Caco-2 (cell line): Measurements from ENCODE around the gene LZTS2. TPM values are rescaled to one million over a fixed set of nuclear protein-coding genes. Genes with fewer than 3 reads are reported as not detected.

Experiments
- BruUV-seq: library from RNA; stranded (reverse); fragments of 400-500 nt; replicated peaks from 2 replicates; lab custom pipeline; 2021; lab: Mats Ljungman, UMichigan
- CTCF ChIA-PET: fragments of 300-600 bp; sonication (Branson Sonifier 250); formaldehyde crosslinking; loops from one replicate; lab custom pipeline; 2022; ENCODE audit warnings: antibody characterized with exemption; lab: Charles Lee
- POLR2A ChIA-PET: fragments of 300-600 bp; sonication (Branson Sonifier 250); formaldehyde crosslinking; loops from one replicate; lab custom pipeline; 2022; ENCODE audit warnings: antibody characterized with exemption; lab: Charles Lee
- DNase-seq, 2 experiments: peaks; one replicate each; pipeline versions ENCODE4 v3.0.0 to v3.0.0-alpha.2; 2020 to 2022
- H3K27me3 ChIP-seq: replicated peaks from 2 replicates; pipeline ENCODE4 v1.6.0; 2011; ENCODE audit warnings: low read length; ENCODE audit not compliant: control insufficient read depth, insufficient read depth
- H3K36me3 ChIP-seq: 2 replicates; pipeline ENCODE4 v1.5.1; 2011; ENCODE audit warnings: low read length; ENCODE audit not compliant: control insufficient read depth, insufficient read depth
- H3K4me1 ChIP-seq: fragments of 250-450 bp; sonication (Bioruptor Pico); 2 replicates; pipeline ENCODE4 v1.5.1; 2020; ENCODE audit warnings: mild to moderate bottlenecking
- H3K4me3 ChIP-seq: 2 replicates; pipeline ENCODE4 v1.5.1; 2011; ENCODE audit warnings: low read depth, mild to moderate bottlenecking, control low read depth, low read length
- H3K9me3 ChIP-seq: fragments of 250-450 bp; sonication (Bioruptor Pico); 2 replicates; pipeline ENCODE4 v1.5.1; 2020; ENCODE audit warnings: mild to moderate bottlenecking, moderate library complexity
- H3K27ac Mint-ChIP-seq: one replicate; pipeline ENCODE4 v1.8.0; 2022; ENCODE audit warnings: mixed read lengths; ENCODE audit not compliant: unreplicated experiment
- H3K27me3 Mint-ChIP-seq: one replicate; pipeline ENCODE4 v1.8.0; 2022; ENCODE audit warnings: mixed read lengths; ENCODE audit not compliant: insufficient read depth, unreplicated experiment
- H3K36me3 Mint-ChIP-seq: one replicate; pipeline ENCODE4 v1.8.0; 2022; ENCODE audit warnings: mild to moderate bottlenecking, mixed read lengths; ENCODE audit not compliant: insufficient read depth, unreplicated experiment
- H3K4me1 Mint-ChIP-seq: one replicate; pipeline ENCODE4 v1.8.0; 2022; ENCODE audit warnings: low read depth, mixed read lengths; ENCODE audit not compliant: unreplicated experiment
- H3K4me3 Mint-ChIP-seq: one replicate; pipeline ENCODE4 v1.8.0; 2022; ENCODE audit warnings: mild to moderate bottlenecking, moderate library complexity, mixed read lengths; ENCODE audit not compliant: unreplicated experiment
- H3K9me3 Mint-ChIP-seq: one replicate; pipeline ENCODE4 v1.8.0; 2022; ENCODE audit warnings: mixed read lengths; ENCODE audit not compliant: unreplicated experiment
- CTCF ChIP-seq, 2 experiments: fragments of 200-600 bp in 1 of 2; IDR thresholded peaks; 1 replicate in 1 of 2; 2 replicates in 1 of 2; pipeline versions ENCODE4 v1.5.1 to v1.8.0; 2011 to 2022; ENCODE audit warnings: antibody characterized with exemption in 1 of 2, control low read depth in 1 of 2, inconsistent platforms in 1 of 2, low read depth in 1 of 2, low read length in 1 of 2, mild to moderate bottlenecking in 1 of 2, moderate library complexity in 1 of 2; ENCODE audit not compliant: insufficient read depth in 1 of 2, severe bottlenecking in 1 of 2, unreplicated experiment in 1 of 2
- intact Hi-C: fragments of 100-400 bp; cut with micrococcal nuclease; formaldehyde crosslinking; loops from one replicate; pipeline ENCODE4 v1.10.0; 2022; ENCODE audit not compliant: unreplicated experiment
- total RNA-seq: library from RNA; stranded (reverse); gene quantifications from 2 replicates; pipeline ENCODE4 v1.2.3, GENCODE V29; 2022

Gene LZTS2
- total RNA-seq, 1 experiment from 2014 or later, result 53.3 TPM

DNA sequence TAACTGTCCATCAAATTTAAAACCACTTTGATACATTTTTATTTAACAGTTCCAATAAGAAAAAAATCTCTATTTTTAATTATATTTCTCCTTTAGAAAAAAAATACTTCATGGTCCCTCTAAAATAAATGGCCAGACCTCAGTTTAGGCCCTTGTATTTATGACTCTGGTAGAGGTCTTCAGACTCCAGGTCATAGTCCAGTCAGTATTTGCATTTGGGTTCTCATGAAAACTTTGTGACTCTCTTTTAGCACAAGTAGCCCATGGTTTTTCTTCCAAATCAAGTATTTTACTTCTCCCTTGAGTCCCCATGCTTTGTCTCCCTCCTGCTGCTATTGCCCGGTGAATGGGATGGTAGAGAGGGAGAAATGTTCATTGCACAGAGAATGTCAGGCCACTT is 35.8 kb upstream of the LZTS2 start:
- no peak overlapping the region for H3K4me3 Mint-ChIP-seq
- H3K4me1 Mint-ChIP-seq, result peaks cover 15% of the 10 kb centered on the region
- no peaks in the 10 kb centered on the region for H3K27me3 Mint-ChIP-seq
- peaks cover 9% of the 10 kb centered on the region for H3K36me3 Mint-ChIP-seq
- no peak overlapping the region for H3K4me3 ChIP-seq
- no peaks in the 10 kb centered on the region for H3K27me3 ChIP-seq
- ChIA-PET POLR2A (no interaction called here), CTCF (no interaction called here)
- H3K27ac Mint-ChIP-seq, result no peak overlapping the region
- no peaks in the 10 kb centered on the region for H3K9me3 Mint-ChIP-seq
- intact Hi-C loops, result no loop called here
- peaks cover 1% of the 10 kb centered on the region for H3K36me3 ChIP-seq
- no TSS peak for BruUV-seq
- TF ChIP-seq CTCF (IDR thresholded peaks at IDR 0.05; ENCODE audit: insufficient read depth in 1 of 2, low read depth in 1 of 2, low read length in 1 of 2, severe bottlenecking in 1 of 2, unreplicated experiment in 1 of 2), result no peak
- peaks cover 2% of the 10 kb centered on the region for H3K4me1 ChIP-seq
- no peaks in the 10 kb centered on the region for H3K9me3 ChIP-seq
- no peak for DNase-seq

DNA sequence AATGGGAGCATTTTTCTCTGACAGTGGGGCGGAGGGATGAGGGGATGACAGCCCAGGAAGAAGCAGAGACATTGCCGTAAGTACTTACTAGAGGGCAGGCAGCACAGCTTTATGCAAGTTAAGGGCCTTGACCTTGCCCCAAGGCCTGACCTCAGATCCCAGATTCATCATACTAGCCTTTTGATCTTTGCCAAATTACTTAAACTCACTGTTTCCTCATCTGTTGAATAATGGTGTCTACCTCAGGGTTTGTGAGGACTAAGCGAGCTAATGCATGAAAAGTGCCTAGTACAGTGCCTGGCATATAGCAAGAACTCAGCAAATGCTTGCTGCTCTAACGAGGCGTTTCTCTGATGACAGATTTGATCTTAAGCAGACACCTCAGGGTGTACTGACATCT is 33.8 kb upstream of the LZTS2 start:
- Mint-ChIP-seq H3K9me3 (no peaks in the 10 kb centered on the region), H3K4me1 (peaks cover 25% of the 10 kb centered on the region), H3K27me3 (no peaks in the 10 kb centered on the region), H3K27ac (no peak overlapping the region), H3K4me3 (no peak overlapping the region), H3K36me3 (peaks cover 12% of the 10 kb centered on the region)
- Histone ChIP-seq H3K9me3 (no peaks in the 10 kb centered on the region), H3K4me1 (peaks cover 11% of the 10 kb centered on the region), H3K27me3 (no peaks in the 10 kb centered on the region), H3K36me3 (peaks cover 1% of the 10 kb centered on the region), H3K4me3 (no peak overlapping the region)
- intact Hi-C loops, result no loop called here
- no peak for DNase-seq
- no TSS peak for BruUV-seq
- ChIA-PET CTCF (interaction anchor here (1.5 kb wide), 1 partner anchor 46 kb away, joined by 7 read pairs; no protein-coding TSS in a partner anchor), POLR2A (no interaction called here)
- no peak for TF ChIP-seq CTCF (IDR thresholded peaks at IDR 0.05; ENCODE audit: insufficient read depth in 1 of 2, low read depth in 1 of 2, low read length in 1 of 2, severe bottlenecking in 1 of 2, unreplicated experiment in 1 of 2)

- POLR2A ChIA-PET, result interaction anchor here (0.6 kb wide), 1 partner anchor 10 kb away, joined by 4 read pairs; no protein-coding TSS in a partner anchor
These were observed 32.7 kb upstream of the LZTS2 start for GRCh38 chr10:100966887-100967286.

More at GRCh38 chr10:100966887-100967286, 32.7 kb upstream of the LZTS2 start:
- no peak for DNase-seq
- Histone ChIP-seq H3K9me3 (no peaks in the 10 kb centered on the region), H3K4me3 (no peak overlapping the region), H3K4me1 (peaks cover 22% of the 10 kb centered on the region), H3K36me3 (peaks cover 1% of the 10 kb centered on the region), H3K27me3 (no peaks in the 10 kb centered on the region)
- H3K27ac Mint-ChIP-seq, result no peak overlapping the region
- CTCF ChIA-PET, result interaction anchor here (0.6 to 1.5 kb wide), 4 partner anchors 44 to 223 kb away, joined by 3 to 8 read pairs (median 6); no protein-coding TSS in a partner anchor
- peaks cover 36% of the 10 kb centered on the region for H3K4me1 Mint-ChIP-seq
- no peaks in the 10 kb centered on the region for H3K9me3 Mint-ChIP-seq
- H3K4me3 Mint-ChIP-seq, result no peak overlapping the region
- peaks cover 21% of the 10 kb centered on the region for H3K36me3 Mint-ChIP-seq
- no peak for TF ChIP-seq CTCF (IDR thresholded peaks at IDR 0.05; ENCODE audit: insufficient read depth in 1 of 2, low read depth in 1 of 2, low read length in 1 of 2, severe bottlenecking in 1 of 2, unreplicated experiment in 1 of 2)
- intact Hi-C loops, result no loop called here
- H3K27me3 Mint-ChIP-seq, result no peaks in the 10 kb centered on the region
- no TSS peak for BruUV-seq
